Progenitor cell of endocrine pancreas (in vitro differentiated cells): ENCODE results near the gene CENPL. TPM values are rescaled to one million over a fixed set of nuclear protein-coding genes. Genes with fewer than 3 reads are reported as not detected.

Experiments used
- DNase-seq: peaks from one replicate; pipeline ENCODE4 v3.0.0; 2021; ENCODE audit warnings: low spot score; ENCODE audit not compliant: unreplicated experiment
- H3K27ac Mint-ChIP-seq: 2 replicates; pipeline ENCODE4 v1.8.0; 2021; ENCODE audit warnings: mild to moderate bottlenecking, moderate library complexity, mixed read lengths
- H3K27me3 Mint-ChIP-seq: 2 replicates; pipeline ENCODE4 v1.8.0; 2021; ENCODE audit warnings: mixed read lengths
- H3K36me3 Mint-ChIP-seq: 2 replicates; pipeline ENCODE4 v1.8.0; 2022; ENCODE audit warnings: mixed read lengths; ENCODE audit not compliant: insufficient read depth
- H3K4me1 Mint-ChIP-seq: 2 replicates; pipeline ENCODE4 v1.8.0; 2021; ENCODE audit warnings: low read depth, mixed read lengths
- H3K4me3 Mint-ChIP-seq: 2 replicates; pipeline ENCODE4 v1.8.0; 2021; ENCODE audit warnings: low read depth, mild to moderate bottlenecking, moderate library complexity, mixed read lengths
- H3K9me3 Mint-ChIP-seq: 2 replicates; pipeline ENCODE4 v1.8.0; 2021; ENCODE audit warnings: low read depth, mixed read lengths
- total RNA-seq: library from RNA; stranded (reverse); gene quantifications from 2 replicates; pipeline ENCODE4 v1.2.1, GENCODE V29; 2021
- TF ChIP-seq, protein P1 (sequence below): fragments of 200-600 bp; sonication (generic); IDR thresholded peaks from one replicate; pipeline ENCODE4 v1.5.0; 2021; ENCODE audit warnings: antibody characterized with exemption, mild to moderate bottlenecking; ENCODE audit not compliant: unreplicated experiment

The CENPL gene
- total RNA-seq, 1 donor from 2014 or later, result 12.0 TPM

DNA sequence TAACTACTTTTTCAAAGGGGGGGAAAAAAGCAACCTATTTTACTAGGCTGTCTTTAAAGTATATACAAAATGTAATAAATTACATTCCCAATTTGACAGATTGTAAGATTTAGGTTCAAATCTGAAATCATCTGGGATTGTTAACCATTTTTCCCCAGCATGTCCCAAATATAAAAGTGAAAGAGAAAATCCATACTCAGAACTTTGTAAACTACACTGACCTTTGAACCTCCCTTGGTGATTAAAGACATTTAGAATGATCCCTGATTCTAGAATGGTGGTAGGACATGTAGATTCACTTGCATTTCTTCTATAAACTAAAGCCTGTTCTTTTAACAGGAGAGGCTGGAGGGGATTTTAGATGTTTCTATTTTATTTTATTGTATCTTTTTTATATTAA lies 70.9 kb downstream of the CENPL start:
- Mint-ChIP-seq H3K27ac (peak overlapping the region; percentile 69), H3K4me3 (no peak overlapping the region), H3K27me3 (no peaks in the 10 kb centered on the region), H3K36me3 (peaks cover 36% of the 10 kb centered on the region), H3K4me1 (peaks cover 7% of the 10 kb centered on the region), H3K9me3 (no peaks in the 10 kb centered on the region)
- TF ChIP-seq, protein P1, sequence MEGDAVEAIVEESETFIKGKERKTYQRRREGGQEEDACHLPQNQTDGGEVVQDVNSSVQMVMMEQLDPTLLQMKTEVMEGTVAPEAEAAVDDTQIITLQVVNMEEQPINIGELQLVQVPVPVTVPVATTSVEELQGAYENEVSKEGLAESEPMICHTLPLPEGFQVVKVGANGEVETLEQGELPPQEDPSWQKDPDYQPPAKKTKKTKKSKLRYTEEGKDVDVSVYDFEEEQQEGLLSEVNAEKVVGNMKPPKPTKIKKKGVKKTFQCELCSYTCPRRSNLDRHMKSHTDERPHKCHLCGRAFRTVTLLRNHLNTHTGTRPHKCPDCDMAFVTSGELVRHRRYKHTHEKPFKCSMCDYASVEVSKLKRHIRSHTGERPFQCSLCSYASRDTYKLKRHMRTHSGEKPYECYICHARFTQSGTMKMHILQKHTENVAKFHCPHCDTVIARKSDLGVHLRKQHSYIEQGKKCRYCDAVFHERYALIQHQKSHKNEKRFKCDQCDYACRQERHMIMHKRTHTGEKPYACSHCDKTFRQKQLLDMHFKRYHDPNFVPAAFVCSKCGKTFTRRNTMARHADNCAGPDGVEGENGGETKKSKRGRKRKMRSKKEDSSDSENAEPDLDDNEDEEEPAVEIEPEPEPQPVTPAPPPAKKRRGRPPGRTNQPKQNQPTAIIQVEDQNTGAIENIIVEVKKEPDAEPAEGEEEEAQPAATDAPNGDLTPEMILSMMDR, result no peak
- no peak for DNase-seq

Other genes with a start within 250 kb of the CENPL start
- not detected in 2 replicates for gene SLC9C2, start 221.8 kb downstream of the CENPL start, total RNA-seq
- gene TEX50, start 189.5 kb downstream of the CENPL start, total RNA-seq, result not detected in 2 replicates
- 1.2 and 1.5 TPM in 2 replicates for gene ANKRD45, start 155.0 kb downstream of the CENPL start, total RNA-seq
- 18.1 and 19.9 TPM in 2 replicates for gene KLHL20, start 109.9 kb downstream of the CENPL start, total RNA-seq
- gene DARS2, start 210 bp downstream of the CENPL start, total RNA-seq, result 20.2 and 21.1 TPM in 2 replicates
- gene GAS5, start 43.1 kb upstream of the CENPL start, total RNA-seq, result 352 and 423 TPM in 2 replicates
- gene ZBTB37, start 43.5 kb upstream of the CENPL start, total RNA-seq, result 12.2 and 14.3 TPM in 2 replicates
- 0.31 TPM in 1 of 2 replicates, not detected in the other for gene SERPINC1, start 92.4 kb upstream of the CENPL start, total RNA-seq
- gene RC3H1, start 197.5 kb upstream of the CENPL start, total RNA-seq, result 42.0 and 45.8 TPM in 2 replicates